Measurements from ENCODE around the gene KIF3A.

- TF ChIP-seq POLR2A (IDR thresholded peaks at IDR 0.05; ENCODE audit: low read depth, low read length) (no peak), POU2F2 (IDR thresholded peaks at IDR 0.05; ENCODE audit: low read depth, low read length) (no peak)
Measured at GRCh38 chr5:132695956-132696355, 41.4 kb downstream of the KIF3A start.
